ENCODE measurements around the gene PNISR. TPM values are rescaled to one million over a fixed set of nuclear protein-coding genes. Genes with fewer than 3 reads are reported as not detected.

The PNISR gene
- total RNA-seq, 2 experiments from 2014 or later, result 135 to 142 TPM

- POLR2A ChIA-PET, result interaction anchor here (1.1 to 3.8 kb wide), 10 partner anchors 8 to 142 kb away, joined by 3 to 46 read pairs (median 6); partner anchors contain the start of genes CCNC, COQ3 and USP45
- CTCF ChIA-PET, result interaction anchor here (1.1 to 3.1 kb wide), 10 partner anchors 8 to 113 kb away, joined by 3 to 17 read pairs (median 5); partner anchors contain the start of gene COQ3
- no peaks in the 10 kb centered on the region for H3K27me3 Mint-ChIP-seq
- H3K4me1 Mint-ChIP-seq, result peaks cover 50% of the 10 kb centered on the region
- H3K36me3 Mint-ChIP-seq (ENCODE audit: low read depth), result peaks cover 34% of the 10 kb centered on the region
- H3K9me3 Mint-ChIP-seq, result no peaks in the 10 kb centered on the region
- no peak for DNase-seq
- peak overlapping the region; percentile 99 for H3K27ac Mint-ChIP-seq
- peak overlapping the region; percentile 87 for H3K4me3 Mint-ChIP-seq
These were observed 1.3 kb upstream of the PNISR start for GRCh38 chr6:99426451-99426757.

DNA sequence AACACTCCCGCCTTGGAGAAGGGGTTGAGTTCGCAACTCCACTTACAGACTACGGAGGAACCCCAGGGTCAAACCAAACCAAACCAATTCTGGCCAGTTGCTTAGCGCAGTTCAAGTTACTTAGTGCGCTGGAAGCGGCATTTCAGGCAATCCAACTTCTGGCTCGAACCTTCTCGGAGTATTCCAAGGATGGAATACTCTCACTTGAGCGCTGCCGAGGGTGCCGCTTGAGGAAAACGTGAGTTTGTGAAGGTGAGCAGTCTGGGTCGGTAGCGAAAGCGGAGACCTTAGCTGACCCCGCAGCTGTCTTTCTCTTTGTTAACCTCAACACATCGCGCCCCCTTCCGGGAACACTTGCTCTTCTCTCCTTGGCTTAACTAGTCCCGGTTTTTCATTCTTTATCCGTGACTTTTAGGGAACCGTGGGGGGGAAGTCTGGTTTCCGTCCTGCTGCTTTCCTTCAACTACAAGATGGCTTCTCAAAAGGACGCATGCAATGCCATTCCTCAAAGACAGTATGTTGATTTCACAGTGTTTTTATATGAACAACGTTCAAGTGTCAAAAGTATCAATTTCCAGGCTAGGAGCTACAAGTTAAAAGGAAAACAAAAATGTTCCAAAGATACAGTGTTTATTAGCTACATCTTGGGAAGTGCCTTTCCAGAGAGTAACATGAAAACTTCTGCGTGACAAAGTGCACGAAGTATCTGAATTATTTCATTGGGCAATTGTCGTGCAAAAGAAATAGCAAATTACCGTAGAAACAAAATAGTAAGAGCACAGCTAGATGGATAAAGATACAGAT lies 741 bp upstream of the PNISR start:
- Mint-ChIP-seq H3K36me3 (ENCODE audit: low read depth) (peaks cover 39% of the 10 kb centered on the region), H3K27me3 (no peaks in the 10 kb centered on the region), H3K4me3 (peak overlapping the region; percentile 87), H3K9me3 (no peaks in the 10 kb centered on the region), H3K27ac (peak overlapping the region; percentile 99), H3K4me1 (peaks cover 56% of the 10 kb centered on the region)
- ChIA-PET POLR2A (interaction anchor here (0.8 to 3.8 kb wide), 14 partner anchors 8 to 143 kb away, joined by 3 to 46 read pairs (median 6); partner anchors contain the start of genes CCNC, COQ3 and USP45), CTCF (interaction anchor here (1.1 to 3.1 kb wide), 11 partner anchors 8 to 142 kb away, joined by 3 to 17 read pairs (median 5); partner anchors contain the start of genes CCNC and COQ3)
- DNase-seq, result peak; percentile 66

- Mint-ChIP-seq H3K4me3 (peak overlapping the region; percentile 87), H3K9me3 (no peaks in the 10 kb centered on the region), H3K27me3 (no peaks in the 10 kb centered on the region), H3K27ac (peak overlapping the region; percentile 99), H3K4me1 (peaks cover 62% of the 10 kb centered on the region), H3K36me3 (ENCODE audit: low read depth) (peaks cover 39% of the 10 kb centered on the region)
- DNase-seq, result no peak
- ChIA-PET CTCF (interaction anchor here (0.9 to 3.1 kb wide), 5 partner anchors 9 to 96 kb away, joined by 3 to 17 read pairs (median 5); partner anchors contain the start of gene COQ3), POLR2A (interaction anchor here (0.9 to 3.8 kb wide), 7 partner anchors 9 to 144 kb away, joined by 6 to 46 read pairs (median 10); partner anchors contain the start of genes CCNC and COQ3)
These were observed 1.1 kb downstream of the PNISR start for GRCh38 chr6:99424022-99424421.

GRCh38 chr6:99422912-99423311 lies 2.2 kb downstream of the PNISR start:
- POLR2A ChIA-PET, result interaction anchor here (1.2 to 1.4 kb wide), 2 partner anchors 28 to 30 kb away, joined by 3 to 4 read pairs; no protein-coding TSS in a partner anchor
- H3K36me3 Mint-ChIP-seq (ENCODE audit: low read depth), result peaks cover 41% of the 10 kb centered on the region
- H3K27me3 Mint-ChIP-seq, result no peaks in the 10 kb centered on the region
- H3K4me3 Mint-ChIP-seq, result peak overlapping the region; percentile 11
- peaks cover 63% of the 10 kb centered on the region for H3K4me1 Mint-ChIP-seq
- no peak overlapping the region for H3K27ac Mint-ChIP-seq
- no peak for DNase-seq
- CTCF ChIA-PET, result interaction anchor here (1.0 to 2.7 kb wide), 2 partner anchors 11 to 93 kb away, joined by 3 to 12 read pairs; no protein-coding TSS in a partner anchor
- H3K9me3 Mint-ChIP-seq, result no peaks in the 10 kb centered on the region

DNA sequence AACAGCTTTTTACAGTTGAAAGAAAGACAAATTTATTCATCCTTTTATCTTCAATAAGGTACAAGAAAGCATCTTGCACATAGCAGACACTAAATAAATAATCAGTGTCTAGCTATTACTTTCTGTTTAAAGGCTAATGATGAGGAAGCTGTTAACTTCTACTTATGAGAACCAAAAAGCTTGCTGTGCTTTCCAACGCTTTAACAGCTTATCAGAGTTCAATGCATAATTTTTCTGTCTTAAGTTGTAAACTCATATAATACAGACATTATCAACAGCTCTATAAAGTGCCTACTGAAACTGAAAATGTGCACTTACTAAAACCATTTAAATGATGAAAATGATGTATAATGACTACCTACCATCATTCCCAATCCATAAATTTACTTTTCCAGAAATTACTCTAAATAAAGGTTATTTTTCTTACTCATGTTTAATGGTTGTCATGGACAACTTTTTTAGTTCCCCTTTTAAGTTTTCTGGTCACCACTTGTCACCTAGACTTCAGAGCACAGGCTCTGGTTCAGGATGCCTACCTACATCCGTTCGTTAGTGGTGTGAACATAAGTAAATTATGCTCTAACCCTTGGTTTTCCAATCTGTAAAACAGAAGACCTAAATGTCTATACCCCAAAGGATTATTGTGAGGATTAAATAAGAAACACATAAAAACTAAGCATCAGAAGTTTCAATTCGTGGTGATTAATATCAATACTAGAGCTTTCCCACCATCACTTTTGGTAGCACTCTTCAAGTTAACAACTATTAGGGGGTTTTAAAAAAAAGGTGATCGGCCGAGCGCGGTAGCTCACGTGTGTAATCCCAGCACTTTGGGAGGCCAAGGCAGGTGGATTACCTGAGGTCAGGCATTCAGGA lies 8.0 kb downstream of the PNISR start:
- no peaks in the 10 kb centered on the region for H3K9me3 Mint-ChIP-seq
- no peak for DNase-seq
- H3K27ac Mint-ChIP-seq, result no peak overlapping the region
- H3K36me3 Mint-ChIP-seq (ENCODE audit: low read depth), result peaks cover 43% of the 10 kb centered on the region
- ChIA-PET CTCF (interaction anchor here (0.6 to 2.1 kb wide), 3 partner anchors 9 to 87 kb away, joined by 4 to 10 read pairs (median 7); no protein-coding TSS in a partner anchor), POLR2A (no interaction called here)
- H3K27me3 Mint-ChIP-seq, result no peaks in the 10 kb centered on the region
- H3K4me1 Mint-ChIP-seq, result peaks cover 40% of the 10 kb centered on the region
- H3K4me3 Mint-ChIP-seq, result no peak overlapping the region

- ChIA-PET POLR2A (no interaction called here), CTCF (interaction anchor here (1.6 kb wide), 1 partner anchor 10 kb away, joined by 7 read pairs; no protein-coding TSS in a partner anchor)
- Mint-ChIP-seq H3K27ac (no peak overlapping the region), H3K27me3 (no peaks in the 10 kb centered on the region), H3K4me3 (no peak overlapping the region), H3K9me3 (no peaks in the 10 kb centered on the region), H3K36me3 (ENCODE audit: low read depth) (peaks cover 40% of the 10 kb centered on the region), H3K4me1 (peaks cover 37% of the 10 kb centered on the region)
- no peak for DNase-seq
These were observed 8.9 kb downstream of the PNISR start for GRCh38 chr6:99416226-99416625.

GRCh38 chr6:99415446-99415845 lies 9.7 kb downstream of the PNISR start:
- Mint-ChIP-seq H3K4me1 (peaks cover 34% of the 10 kb centered on the region), H3K4me3 (no peak overlapping the region), H3K9me3 (no peaks in the 10 kb centered on the region), H3K36me3 (ENCODE audit: low read depth) (peaks cover 43% of the 10 kb centered on the region), H3K27ac (no peak overlapping the region), H3K27me3 (no peaks in the 10 kb centered on the region)
- ChIA-PET POLR2A (interaction anchor here (1.1 to 2.3 kb wide), 2 partner anchors 9 to 10 kb away, joined by 4 to 11 read pairs; partner anchors contain the start of gene PNISR), CTCF (no interaction called here)
- no peak for DNase-seq

GRCh38 chr6:99412065-99412464 lies 13.0 kb downstream of the PNISR start:
- Mint-ChIP-seq H3K4me3 (no peak overlapping the region), H3K36me3 (ENCODE audit: low read depth) (peaks cover 62% of the 10 kb centered on the region), H3K9me3 (no peaks in the 10 kb centered on the region), H3K27me3 (no peaks in the 10 kb centered on the region), H3K27ac (no peak overlapping the region), H3K4me1 (peaks cover 18% of the 10 kb centered on the region)
- ChIA-PET CTCF (no interaction called here), POLR2A (interaction anchor here (1.0 to 1.2 kb wide), 2 partner anchors 10 to 13 kb away, joined by 3 read pairs; partner anchors contain the start of gene PNISR)
- DNase-seq, result no peak

- H3K27me3 Mint-ChIP-seq, result no peaks in the 10 kb centered on the region
- H3K27ac Mint-ChIP-seq, result no peak overlapping the region
- H3K4me1 Mint-ChIP-seq, result peaks cover 10% of the 10 kb centered on the region
- H3K4me3 Mint-ChIP-seq, result no peak overlapping the region
- no peaks in the 10 kb centered on the region for H3K9me3 Mint-ChIP-seq
- ChIA-PET POLR2A (interaction anchor here (1.8 to 2.1 kb wide), 2 partner anchors 15 kb away, joined by 5 to 6 read pairs; partner anchors contain the start of gene PNISR), CTCF (interaction anchor here (1.0 to 2.3 kb wide), 3 partner anchors 16 to 79 kb away, joined by 3 to 5 read pairs (median 5); partner anchors contain the start of gene COQ3)
- no peak for DNase-seq
- peaks cover 69% of the 10 kb centered on the region for H3K36me3 Mint-ChIP-seq (ENCODE audit: low read depth)
These were observed 15.4 kb downstream of the PNISR start for GRCh38 chr6:99409672-99410071.

DNA sequence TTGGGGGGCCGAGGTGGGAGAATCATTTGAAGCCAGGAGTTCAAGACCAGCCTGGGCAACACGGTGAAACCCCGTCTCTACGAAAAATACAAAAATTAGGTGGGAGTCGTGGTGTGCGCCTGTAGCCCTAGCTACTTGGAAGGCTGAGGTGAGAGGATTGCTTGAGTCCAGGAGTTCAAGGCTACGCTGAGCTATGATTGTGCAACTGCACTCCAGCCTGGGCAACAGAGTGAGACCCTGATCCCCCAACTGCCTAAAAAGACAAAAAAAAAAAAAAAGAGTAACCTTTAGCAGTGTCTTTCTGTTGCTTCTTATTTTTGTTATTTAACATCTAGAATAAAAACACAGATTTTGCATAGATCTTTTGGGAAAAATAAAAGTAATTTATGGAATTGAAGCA lies 18.0 kb downstream of the PNISR start:
- ChIA-PET POLR2A (interaction anchor here (1.1 kb wide), 1 partner anchor 8 kb away, joined by 4 read pairs; no protein-coding TSS in a partner anchor), CTCF (no interaction called here)
- H3K9me3 Mint-ChIP-seq, result no peaks in the 10 kb centered on the region

DNA sequence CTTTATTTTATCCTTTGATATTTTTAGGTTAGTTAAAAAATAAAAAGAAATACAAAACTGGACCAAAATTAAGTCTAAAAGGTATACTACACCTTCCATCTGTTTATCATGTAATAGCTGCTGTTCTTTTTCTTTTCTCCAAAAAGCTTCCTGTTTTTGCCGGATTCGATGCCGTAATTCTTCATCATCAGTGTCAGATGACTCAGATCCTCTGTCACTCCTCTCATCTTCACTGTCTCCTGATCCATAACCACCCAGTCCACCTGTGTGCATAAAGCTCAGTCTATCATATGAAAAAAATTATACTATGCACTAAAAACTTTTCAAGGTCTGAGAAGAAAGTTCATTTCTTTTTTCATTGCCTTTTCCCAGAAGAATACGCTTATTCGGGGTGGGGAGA lies 22.7 kb downstream of the PNISR start:
- Mint-ChIP-seq H3K27me3 (no peaks in the 10 kb centered on the region), H3K4me3 (no peak overlapping the region), H3K27ac (no peak overlapping the region), H3K9me3 (no peaks in the 10 kb centered on the region), H3K4me1 (no peaks in the 10 kb centered on the region), H3K36me3 (ENCODE audit: low read depth) (peaks cover 62% of the 10 kb centered on the region)
- POLR2A ChIA-PET, result interaction anchor here (1.1 to 2.1 kb wide), 3 partner anchors 9 to 22 kb away, joined by 3 to 11 read pairs (median 6); partner anchors contain the start of genes COQ3 and PNISR
- DNase-seq, result no peak
- CTCF ChIA-PET, result interaction anchor here (0.6 to 1.2 kb wide), 3 partner anchors 9 to 50 kb away, joined by 3 to 4 read pairs (median 3); partner anchors contain the start of gene COQ3

More for the DNA sequence above, 18.0 kb downstream of the PNISR start:
- Mint-ChIP-seq H3K27me3 (no peaks in the 10 kb centered on the region), H3K36me3 (ENCODE audit: low read depth) (peaks cover 70% of the 10 kb centered on the region), H3K4me1 (peaks cover 5% of the 10 kb centered on the region), H3K27ac (no peak overlapping the region), H3K4me3 (no peak overlapping the region)
- DNase-seq, result no peak

GRCh38 chr6:99397287-99397686 lies 27.8 kb downstream of the PNISR start:
- no peak for DNase-seq
- Mint-ChIP-seq H3K27me3 (no peaks in the 10 kb centered on the region), H3K4me3 (no peak overlapping the region), H3K36me3 (ENCODE audit: low read depth) (peaks cover 28% of the 10 kb centered on the region), H3K9me3 (no peaks in the 10 kb centered on the region), H3K27ac (no peak overlapping the region), H3K4me1 (peaks cover 13% of the 10 kb centered on the region)
- POLR2A ChIA-PET, result no interaction called here
- CTCF ChIA-PET, result interaction anchor here (1.4 kb wide), 1 partner anchor 29 kb away, joined by 4 read pairs; no protein-coding TSS in a partner anchor
